DOHH2 (cell line): ENCODE data around the gene PDCD2L.

Experiments used
- H3F3A ChIP-seq: fragments of 200-600 bp; sonication (generic), shearing (Covaris generic); 2 replicates; pipeline ENCODE4 v1.6.0; 2016; ENCODE audit warnings: antibody characterized with exemption, mild to moderate bottlenecking; ENCODE audit not compliant: control insufficient read depth, insufficient read depth
- H3K27ac ChIP-seq: fragments of 200-600 bp; sonication (generic); 2 replicates; pipeline ENCODE4 v1.5.1; 2014; ENCODE audit warnings: low read depth, mild to moderate bottlenecking, low read length, moderate library complexity
- H3K27me3 ChIP-seq: fragments of 200-600 bp; sonication (generic); 2 replicates; pipeline ENCODE4 v1.6.1; 2014; ENCODE audit warnings: mild to moderate bottlenecking, low read length, mixed read lengths; ENCODE audit not compliant: control insufficient read depth
- H3K36me3 ChIP-seq: fragments of 200-600 bp; sonication (generic); 2 replicates; pipeline ENCODE4 v1.6.1; 2014; ENCODE audit warnings: mild to moderate bottlenecking, low read length, moderate library complexity, mixed read lengths; ENCODE audit not compliant: control insufficient read depth
- H3K4me1 ChIP-seq: fragments of 200-600 bp; sonication (generic); 2 replicates; pipeline ENCODE4 v1.6.1; 2014; ENCODE audit warnings: mild to moderate bottlenecking, low read length, mixed read lengths; ENCODE audit not compliant: control insufficient read depth
- H3K4me2 ChIP-seq: fragments of 200-600 bp; sonication (generic); 2 replicates; pipeline ENCODE4 v1.6.0; 2014; ENCODE audit warnings: mild to moderate bottlenecking, low read length, moderate library complexity
- H3K4me3 ChIP-seq: fragments of 200-600 bp; sonication (generic); 2 replicates; pipeline ENCODE4 v1.5.1; 2014; ENCODE audit warnings: mild to moderate bottlenecking, low read length, mixed read lengths
- H3K79me2 ChIP-seq: fragments of 200-600 bp; sonication (generic); 2 replicates; pipeline ENCODE4 v1.6.1; 2014; ENCODE audit warnings: mild to moderate bottlenecking, low read length, mixed read lengths; ENCODE audit not compliant: control insufficient read depth
- H3K9me2 ChIP-seq: fragments of 200-600 bp; sonication (generic); replicated peaks from 2 replicates; pipeline ENCODE4 v1.6.1; 2014; ENCODE audit warnings: mild to moderate bottlenecking, low read length, mixed read lengths; ENCODE audit not compliant: control insufficient read depth
- H3K9me3 ChIP-seq: fragments of 200-600 bp; sonication (generic); 2 replicates; pipeline ENCODE4 v1.6.1; 2014; ENCODE audit warnings: antibody characterized with exemption, low read length, mixed read lengths; ENCODE audit not compliant: control insufficient read depth, insufficient read depth
- H4K20me1 ChIP-seq: fragments of 200-600 bp; sonication (generic); 2 replicates; pipeline ENCODE4 v1.6.0; 2014; ENCODE audit warnings: low read depth, mild to moderate bottlenecking, antibody characterized with exemption, low read length, moderate library complexity; ENCODE audit not compliant: control insufficient read depth, insufficient read depth
- EZH2phosphoT487 ChIP-seq: fragments of 200-600 bp; sonication (generic); IDR thresholded peaks from 2 replicates; pipeline ENCODE4 v1.6.1; 2017; ENCODE audit warnings: borderline replicate concordance, mild to moderate bottlenecking, antibody characterized with exemption, low read length, moderate library complexity, mixed read lengths
- TF ChIP-seq, protein P1 (sequence below): fragments of 200-600 bp; sonication (generic); IDR thresholded peaks from one replicate; pipeline ENCODE4 v1.5.1; 2014; ENCODE audit warnings: antibody characterized with exemption, mild to moderate bottlenecking, low read depth, low read length; ENCODE audit not compliant: poor library complexity, severe bottlenecking

Gene PDCD2L

GRCh38 chr19:34360354-34360909 lies 43.8 kb upstream of the PDCD2L start:
- H3K79me2 ChIP-seq, result peaks cover 9% of the 10 kb centered on the region
- peak overlapping the region; percentile 89; the same call in 1 of the 2 replicates for H3K4me3 ChIP-seq
- TF ChIP-seq EZH2phosphoT487, result no peak
- TF ChIP-seq, protein P1, sequence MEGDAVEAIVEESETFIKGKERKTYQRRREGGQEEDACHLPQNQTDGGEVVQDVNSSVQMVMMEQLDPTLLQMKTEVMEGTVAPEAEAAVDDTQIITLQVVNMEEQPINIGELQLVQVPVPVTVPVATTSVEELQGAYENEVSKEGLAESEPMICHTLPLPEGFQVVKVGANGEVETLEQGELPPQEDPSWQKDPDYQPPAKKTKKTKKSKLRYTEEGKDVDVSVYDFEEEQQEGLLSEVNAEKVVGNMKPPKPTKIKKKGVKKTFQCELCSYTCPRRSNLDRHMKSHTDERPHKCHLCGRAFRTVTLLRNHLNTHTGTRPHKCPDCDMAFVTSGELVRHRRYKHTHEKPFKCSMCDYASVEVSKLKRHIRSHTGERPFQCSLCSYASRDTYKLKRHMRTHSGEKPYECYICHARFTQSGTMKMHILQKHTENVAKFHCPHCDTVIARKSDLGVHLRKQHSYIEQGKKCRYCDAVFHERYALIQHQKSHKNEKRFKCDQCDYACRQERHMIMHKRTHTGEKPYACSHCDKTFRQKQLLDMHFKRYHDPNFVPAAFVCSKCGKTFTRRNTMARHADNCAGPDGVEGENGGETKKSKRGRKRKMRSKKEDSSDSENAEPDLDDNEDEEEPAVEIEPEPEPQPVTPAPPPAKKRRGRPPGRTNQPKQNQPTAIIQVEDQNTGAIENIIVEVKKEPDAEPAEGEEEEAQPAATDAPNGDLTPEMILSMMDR, result no peak
- no peaks in the 10 kb centered on the region for H3K9me3 ChIP-seq
- H3K27me3 ChIP-seq, result no peaks in the 10 kb centered on the region
- H3K36me3 ChIP-seq, result peaks cover 4% of the 10 kb centered on the region
- peaks cover 6% of the 10 kb centered on the region for H3F3A ChIP-seq
- H4K20me1 ChIP-seq, result no peaks in the 10 kb centered on the region
- no peaks in the 10 kb centered on the region for H3K9me2 ChIP-seq
- H3K27ac ChIP-seq, result no peak overlapping the region
- peak overlapping the region; percentile 99 for H3K4me2 ChIP-seq
- H3K4me1 ChIP-seq, result peaks cover 48% of the 10 kb centered on the region

DNA sequence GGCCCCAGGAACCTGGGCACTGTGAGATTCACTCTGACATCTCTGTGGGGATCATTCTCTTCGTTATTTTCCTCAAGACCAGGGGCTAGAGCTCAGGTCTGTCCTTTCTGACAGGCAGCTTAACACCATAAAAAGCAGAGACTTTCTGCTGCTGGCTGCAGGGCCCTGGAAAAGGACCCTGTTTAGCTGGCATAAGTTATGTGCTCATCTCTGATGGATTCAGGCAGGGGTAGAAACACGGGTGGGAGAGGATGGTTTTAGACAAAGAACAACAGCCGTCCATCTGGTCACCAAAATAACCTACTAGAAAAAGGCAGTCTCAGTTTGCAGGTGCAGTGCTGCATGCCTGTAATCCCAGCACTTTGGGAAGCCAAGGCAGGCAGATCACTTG lies 41.5 kb upstream of the PDCD2L start:
- peaks cover 6% of the 10 kb centered on the region for H3F3A ChIP-seq
- TF ChIP-seq, protein P1, result no peak
- TF ChIP-seq EZH2phosphoT487, result no peak
- no peak overlapping the region for H3K27ac ChIP-seq
- no peak overlapping the region for H3K4me3 ChIP-seq
- H3K9me2 ChIP-seq, result no peaks in the 10 kb centered on the region
- no peaks in the 10 kb centered on the region for H3K27me3 ChIP-seq
- peaks cover 13% of the 10 kb centered on the region; the same call in 1 of the 2 replicates for H4K20me1 ChIP-seq
- peaks cover 26% of the 10 kb centered on the region for H3K36me3 ChIP-seq
- H3K4me2 ChIP-seq, result no peak overlapping the region
- H3K9me3 ChIP-seq, result no peaks in the 10 kb centered on the region
- H3K79me2 ChIP-seq, result peaks cover 32% of the 10 kb centered on the region
- H3K4me1 ChIP-seq, result peaks cover 56% of the 10 kb centered on the region

GRCh38 chr19:34363094-34363493 lies 41.1 kb upstream of the PDCD2L start:
- Histone ChIP-seq H3K4me2 (no peak overlapping the region), H3K27me3 (no peaks in the 10 kb centered on the region), H3F3A (peaks cover 6% of the 10 kb centered on the region), H3K27ac (no peak overlapping the region), H3K4me3 (no peak overlapping the region), H4K20me1 (peaks cover 13% of the 10 kb centered on the region; the same call in 1 of the 2 replicates), H3K79me2 (peaks cover 36% of the 10 kb centered on the region), H3K36me3 (peaks cover 30% of the 10 kb centered on the region), H3K9me2 (no peaks in the 10 kb centered on the region), H3K9me3 (no peaks in the 10 kb centered on the region), H3K4me1 (peaks cover 55% of the 10 kb centered on the region)
- TF ChIP-seq, protein P1, result no peak
- no peak for TF ChIP-seq EZH2phosphoT487
